Measurements from ENCODE around the gene CES4A.
A peak's percentile ranks its signal among the peaks of the same experiment; 100 is the strongest.

Gene CES4A

GRCh38 chr16:66975302-66975893 lies 13.0 kb upstream of the CES4A start:
- no peak for TF ChIP-seq CTCF (IDR thresholded peaks at IDR 0.05)
- no peaks in the 10 kb centered on the region for H3K9me3 ChIP-seq
- H3K4me3 ChIP-seq, result no peak overlapping the region
- DNase-seq, result no peak
- H3K36me3 ChIP-seq, result no peaks in the 10 kb centered on the region
- peaks cover 0 to 13% (median 0%) of the 10 kb centered on the region in 4 donors for H3K4me1 ChIP-seq
- no peak overlapping the region for H3K27ac ChIP-seq
- H3K27me3 ChIP-seq, result peaks cover 0 to 23% of the 10 kb centered on the region in 2 donors
- intact Hi-C loops (cut with DNase I; ENCODE audit: low total_unique reads), result loop anchor here (10.0 kb wide), 1 partner anchor 209 kb away; the partner anchor contains the start of gene MATCAP1

- no peak for DNase-seq
- no peak overlapping the region for H3K27ac ChIP-seq
- no peaks in the 10 kb centered on the region for H3K9me3 ChIP-seq
- TF ChIP-seq CTCF (IDR thresholded peaks at IDR 0.05), result no peak
- peaks cover 0 to 13% (median 0%) of the 10 kb centered on the region in 4 donors for H3K4me1 ChIP-seq
- peaks cover 0 to 17% of the 10 kb centered on the region in 2 donors for H3K27me3 ChIP-seq
- no peaks in the 10 kb centered on the region for H3K36me3 ChIP-seq
- no peak overlapping the region for H3K4me3 ChIP-seq
- intact Hi-C loops (cut with DNase I; ENCODE audit: low total_unique reads), result loop anchor here (1.0 to 10.0 kb wide), 2 partner anchors 178 to 208 kb away; partner anchors contain the start of gene MATCAP1
Observed at GRCh38 chr16:66976746-66977145, 11.6 kb upstream of the CES4A start.

GRCh38 chr16:66977341-66978113 lies 10.9 kb upstream of the CES4A start:
- no peaks in the 10 kb centered on the region for H3K9me3 ChIP-seq
- DNase-seq, result peak; percentile 89 to 91
- H3K4me3 ChIP-seq, result no peak overlapping the region
- no peak overlapping the region for H3K27ac ChIP-seq
- H3K36me3 ChIP-seq, result no peaks in the 10 kb centered on the region
- H3K27me3 ChIP-seq, result peaks cover 0 to 17% of the 10 kb centered on the region in 2 donors
- H3K4me1 ChIP-seq, result peaks cover 0 to 13% (median 0%) of the 10 kb centered on the region in 4 donors
- intact Hi-C loops (cut with DNase I; ENCODE audit: low total_unique reads), result loop anchor here (1.0 to 10.0 kb wide), 2 partner anchors 177 to 207 kb away; partner anchors contain the start of gene MATCAP1
- peak; percentile 95 to 99 for TF ChIP-seq CTCF (IDR thresholded peaks at IDR 0.05)

- Histone ChIP-seq H3K4me3 (no peak overlapping the region), H3K9me3 (no peaks in the 10 kb centered on the region), H3K27me3 (peaks cover 0 to 7% of the 10 kb centered on the region in 2 donors), H3K27ac (peak overlapping the region in 1 of 2 donors; percentile 32), H3K36me3 (no peaks in the 10 kb centered on the region), H3K4me1 (peaks cover 0 to 13% (median 0%) of the 10 kb centered on the region in 4 donors)
- no peak for TF ChIP-seq CTCF (IDR thresholded peaks at IDR 0.05)
- intact Hi-C loops (cut with DNase I; ENCODE audit: low total_unique reads), result loop anchor here (10.0 kb wide), 1 partner anchor 206 kb away; the partner anchor contains the start of gene MATCAP1
- DNase-seq, result peak in 1 of 2 donors; percentile 78
Observed at GRCh38 chr16:66979011-66979717, 9.2 kb upstream of the CES4A start.

GRCh38 chr16:66983033-66983432 lies 5.4 kb upstream of the CES4A start:
- Histone ChIP-seq H3K27me3 (peaks cover 0 to 2% of the 10 kb centered on the region in 2 donors), H3K27ac (no peak overlapping the region), H3K4me3 (no peak overlapping the region), H3K9me3 (no peaks in the 10 kb centered on the region), H3K36me3 (no peaks in the 10 kb centered on the region), H3K4me1 (peaks cover 0 to 13% (median 0%) of the 10 kb centered on the region in 4 donors)
- intact Hi-C loops (cut with DNase I; ENCODE audit: low total_unique reads), result no loop called here
- DNase-seq, result no peak
- no peak for TF ChIP-seq CTCF (IDR thresholded peaks at IDR 0.05)

Measured in tibial artery (tissue), 4 donors.